IMR-90 (cell line): ENCODE measurements around the gene HOXA2. TPM values are rescaled to one million over a fixed set of nuclear protein-coding genes. Genes with fewer than 3 reads are reported as not detected.
A peak's percentile ranks its signal among the peaks of the same experiment; 100 is the strongest.

Experiments
- ATAC-seq: fragments of 200-7000 bp; cut with Tn5 transposase; 2 replicates; pipeline ENCODE4 v1.9.1; 2020; ENCODE audit warnings: low read depth, mild to moderate bottlenecking, moderate library complexity
- BruUV-seq: library from RNA; stranded (reverse); fragments of 400-500 nt; replicated peaks from 2 replicates; lab custom pipeline; 2021; lab: Mats Ljungman, UMichigan
- CTCF ChIA-PET: fragments of 300-600 bp; formaldehyde crosslinking; extraction: SDS; loops from one replicate; lab custom pipeline; 2021; ENCODE audit warnings: antibody characterized with exemption; lab: Yijun Ruan, JAX
- POLR2A ChIA-PET: fragments of 300-600 bp; sonication (Branson Sonifier 250); formaldehyde crosslinking; loops from one replicate; lab custom pipeline; 2022; ENCODE audit warnings: antibody characterized with exemption; ENCODE audit not compliant: unreplicated experiment; lab: Charles Lee
- DNase-seq: peaks from one replicate; pipeline ENCODE4 v3.0.0; 2013
- H2AFZ ChIP-seq: replicated peaks from 2 replicates; pipeline ENCODE3; 2013; ENCODE audit warnings: low read length, mild to moderate bottlenecking; ENCODE audit not compliant: poor library complexity
- H2AK5ac ChIP-seq: 2 replicates; pipeline ENCODE4 v1.6.1; 2013; ENCODE audit warnings: low read depth, low read length, inconsistent platforms
- H2AK9ac ChIP-seq: replicated peaks from 2 replicates; pipeline ENCODE3; 2013; ENCODE audit warnings: mild to moderate bottlenecking, low read depth, low read length, moderate library complexity; ENCODE audit not compliant: poor library complexity
- H2BK120ac ChIP-seq: 2 replicates; pipeline ENCODE4 v1.6.1; 2013; ENCODE audit warnings: low read depth, low read length, inconsistent platforms
- H2BK15ac ChIP-seq: 3 replicates; pipeline ENCODE4 v1.6.1; 2013; ENCODE audit warnings: low read depth, low read length, inconsistent platforms
- H2BK20ac ChIP-seq: 2 replicates; pipeline ENCODE4 v1.6.1; 2013; ENCODE audit warnings: low read depth, mild to moderate bottlenecking, inconsistent platforms, low read length, moderate library complexity
- H2BK5ac ChIP-seq: 2 replicates; pipeline ENCODE4 v1.6.1; 2013; ENCODE audit warnings: mild to moderate bottlenecking, low read depth, low read length, inconsistent platforms; ENCODE audit not compliant: poor library complexity, severe bottlenecking
- H3K14ac ChIP-seq: replicated peaks from 2 replicates; pipeline ENCODE4 v1.6.1; 2013; ENCODE audit warnings: low read depth, low read length, inconsistent platforms
- H3K18ac ChIP-seq: 2 replicates; pipeline ENCODE4 v1.6.1; 2013; ENCODE audit warnings: low read depth, low read length, control low read depth
- H3K23ac ChIP-seq: 2 replicates; pipeline ENCODE4 v1.6.1; 2013; ENCODE audit warnings: low read depth, low read length, inconsistent platforms
- H3K27ac ChIP-seq: 2 replicates; pipeline ENCODE4 v1.5.1; 2013; ENCODE audit warnings: mild to moderate bottlenecking, control low read depth, low read length; ENCODE audit not compliant: insufficient read depth
- H3K27me3 ChIP-seq: 2 replicates; pipeline ENCODE4 v1.6.1; 2013; ENCODE audit warnings: low read length; ENCODE audit not compliant: control insufficient read depth, insufficient read depth
- H3K36me3 ChIP-seq: 2 replicates; pipeline ENCODE4 v1.6.1; 2013; ENCODE audit warnings: low read length, mixed read lengths; ENCODE audit not compliant: control insufficient read depth, insufficient read depth
- H3K4ac ChIP-seq: 2 replicates; pipeline ENCODE4 v1.6.1; 2013; ENCODE audit warnings: low read depth, low read length, inconsistent platforms
- H3K4me1 ChIP-seq: 2 replicates; pipeline ENCODE4 v1.6.1; 2013; ENCODE audit warnings: low read length, mixed read lengths; ENCODE audit not compliant: control insufficient read depth, insufficient read depth
- H3K4me2 ChIP-seq: 2 replicates; pipeline ENCODE4 v1.6.1; 2013; ENCODE audit warnings: low read depth, mild to moderate bottlenecking, control low read depth, low read length, moderate library complexity
- H3K4me3 ChIP-seq: 2 replicates; pipeline ENCODE4 v1.5.1; 2013; ENCODE audit warnings: low read depth, mild to moderate bottlenecking, control low read depth, low read length, moderate library complexity; ENCODE audit not compliant: insufficient read depth
- H3K56ac ChIP-seq: 2 replicates; pipeline ENCODE4 v1.6.1; 2013; ENCODE audit warnings: low read length, inconsistent platforms; ENCODE audit not compliant: insufficient read depth; ENCODE audit errors: extremely low read depth
- H3K79me1 ChIP-seq, 2 experiments: 2 replicates each; pipeline ENCODE4 v1.6.1; 2013; ENCODE audit warnings: low read length in 2 of 2, inconsistent platforms in 1 of 2, low read depth in 1 of 2
- H3K9ac ChIP-seq: 2 replicates; pipeline ENCODE4 v1.6.1; 2013; ENCODE audit warnings: low read depth, low read length, control low read depth
- H3K9me1 ChIP-seq: 2 replicates; pipeline ENCODE4 v1.6.1; 2013; ENCODE audit warnings: low read length, inconsistent platforms; ENCODE audit not compliant: insufficient read depth
- H3K9me3 ChIP-seq: 2 replicates; pipeline ENCODE4 v1.6.1; 2013; ENCODE audit warnings: low read length; ENCODE audit not compliant: control insufficient read depth, insufficient read depth
- H4K20me1 ChIP-seq: 2 replicates; pipeline ENCODE4 v1.6.1; 2013; ENCODE audit warnings: low read length, inconsistent platforms; ENCODE audit not compliant: insufficient read depth
- H4K5ac ChIP-seq: 2 replicates; pipeline ENCODE4 v1.6.1; 2013; ENCODE audit warnings: mild to moderate bottlenecking, low read depth, low read length, control low read depth
- H4K8ac ChIP-seq, 2 experiments: 2 replicates each; pipeline ENCODE4 v1.6.1; 2013; ENCODE audit warnings: low read depth in 2 of 2, low read length in 2 of 2, control low read depth in 1 of 2, inconsistent platforms in 1 of 2
- H4K91ac ChIP-seq: 2 replicates; pipeline ENCODE4 v1.6.1; 2013; ENCODE audit warnings: low read depth, low read length, inconsistent platforms; ENCODE audit not compliant: insufficient read depth
- BHLHE40 ChIP-seq: fragments of 150-350 bp; IDR thresholded peaks from 2 replicates; pipeline ENCODE4 v1.6.1; 2016; ENCODE audit warnings: mild to moderate bottlenecking, low read depth, low read length
- CTCF ChIP-seq: conservative IDR thresholded peaks from 2 replicates; pipeline ENCODE4 v1.5.1; 2012; ENCODE audit warnings: mild to moderate bottlenecking, low read depth, low read length, improper control_type of control experiment
- ELK1 ChIP-seq: fragments of 150-350 bp; IDR thresholded peaks from 2 replicates; pipeline ENCODE4 v1.6.1; 2016; ENCODE audit warnings: low read depth, mild to moderate bottlenecking, low read length, moderate library complexity, borderline replicate concordance
- FOS ChIP-seq: fragments of 150-350 bp; IDR thresholded peaks from 2 replicates; pipeline ENCODE4 v1.6.1; 2016; ENCODE audit warnings: low read depth, low read length
- MAFK ChIP-seq: IDR thresholded peaks from 2 replicates; pipeline ENCODE4 v1.6.1; 2012; ENCODE audit warnings: low read depth, low read length, improper control_type of control experiment
- MAZ ChIP-seq: IDR thresholded peaks from 2 replicates; pipeline ENCODE4 v1.6.1; 2012; ENCODE audit warnings: low read depth, mild to moderate bottlenecking, low read length, improper control_type of control experiment, moderate library complexity, borderline replicate concordance
- MXI1 ChIP-seq: IDR thresholded peaks from 2 replicates; pipeline ENCODE4 v1.6.1; 2012; ENCODE audit warnings: low read depth, mild to moderate bottlenecking, low read length, moderate library complexity, borderline replicate concordance
- NFE2L2 ChIP-seq: fragments of 150-350 bp; IDR thresholded peaks from 2 replicates; pipeline ENCODE4 v1.6.1; 2016; ENCODE audit warnings: low read depth, mild to moderate bottlenecking, low read length
- RAD21 ChIP-seq: IDR thresholded peaks from 2 replicates; pipeline ENCODE4 v1.6.1; 2012; ENCODE audit warnings: low read length, improper control_type of control experiment
- RCOR1 ChIP-seq: IDR thresholded peaks from 2 replicates; pipeline ENCODE4 v1.6.1; 2012; ENCODE audit warnings: mild to moderate bottlenecking, low read length, improper control_type of control experiment; ENCODE audit not compliant: insufficient replicate concordance
- RFX5 ChIP-seq: IDR thresholded peaks from 2 replicates; pipeline ENCODE4 v1.8.0; 2012; ENCODE audit warnings: low read depth, mild to moderate bottlenecking, low read length, moderate library complexity
- SMC3 ChIP-seq: fragments of 150-350 bp; IDR thresholded peaks from 2 replicates; pipeline ENCODE4 v1.6.1; 2016; ENCODE audit warnings: low read depth, mild to moderate bottlenecking, antibody characterized with exemption, low read length, moderate library complexity
- WGBS, 2 experiments: methylation state at CpG; one replicate each; pipeline versions ENCODE4 v1.1.5 to v1.1.7; 2013; ENCODE audit warnings: missing lambda C conversion rate in 2 of 2; ENCODE audit not compliant: insufficient read length in 1 of 2; ENCODE audit errors: extremely low coverage in 2 of 2; 5-methylcytosine and 5-hydroxymethylcytosine counted together
- dilution Hi-C: fragments of 300-500 bp; cut with HindIII; formaldehyde crosslinking; loops from one replicate; pipeline ENCODE4 v1.14.3; 2018; ENCODE audit warnings: low sequenced_read_pairs; ENCODE audit not compliant: unreplicated experiment
- in situ Hi-C: fragments of 300-500 bp; cut with MboI; formaldehyde crosslinking; loops from 3 replicates; pipeline ENCODE4 v1.14.3; 2019; ENCODE audit warnings: low sequenced_read_pairs, inconsistent platforms, mixed read lengths
- intact Hi-C: fragments of 100-400 bp; cut with micrococcal nuclease; formaldehyde crosslinking; loops from 2 replicates; pipeline ENCODE4 v1.10.0; 2022
- polyA plus RNA-seq, 3 experiments: library from polyadenylated mRNA; depleted of rRNA; stranded (reverse); fragments of >200 nt; gene quantifications; 2 replicates each; pipeline ENCODE4 v1.2.3, GENCODE V29; 2012; ENCODE audit warnings: low replicate concordance in 1 of 3
- total RNA-seq: library from RNA; depleted of rRNA; stranded (reverse); fragments of >200 nt; gene quantifications from 2 replicates; pipeline ENCODE4 v1.2.3, GENCODE V29; 2012

The HOXA2 gene
- total and polyA plus RNA-seq, 2 of the 4 experiments (the other 2 are of a cell fraction) = 1.6 to 3.9 TPM

DNA sequence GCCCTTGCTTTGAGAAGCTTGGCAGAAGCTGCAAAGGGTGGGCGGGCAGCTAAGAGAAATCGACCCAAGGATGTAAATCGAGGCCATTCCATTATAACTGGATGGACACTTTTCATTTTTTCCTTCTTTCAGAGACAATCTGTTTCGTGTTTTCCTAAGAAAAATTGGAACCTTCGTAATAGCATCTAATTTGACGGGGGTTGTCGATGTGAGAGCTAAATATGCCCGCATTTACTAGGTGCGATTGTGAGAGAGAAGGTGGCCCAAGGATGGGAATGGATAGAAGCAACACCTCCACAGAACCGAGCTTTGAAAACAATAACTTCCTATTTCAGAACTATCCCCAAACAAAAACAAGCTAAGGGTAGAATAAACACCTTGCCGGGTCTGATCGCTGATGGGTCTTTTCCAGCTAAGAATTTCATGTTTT lies 28.9 kb upstream of the HOXA2 start:
- dilution Hi-C loops (no loop called here), in situ Hi-C loops (no loop called here), intact Hi-C loops (loop anchor here (5.0 kb wide), 1 partner anchor 99 kb away; no protein-coding TSS in a partner anchor)
- H3K23ac ChIP-seq = peak overlapping the region; percentile 75
- H3K18ac ChIP-seq = peak overlapping the region; percentile 59
- H4K8ac ChIP-seq = peak overlapping the region; percentile 92 to 98
- H3K14ac ChIP-seq = peak overlapping the region; percentile 65
- DNase-seq = no peak
- H3K9me3 ChIP-seq = no peaks in the 10 kb centered on the region
- 19% methylated on average over 3 of the region's 12 CpGs; no CpG with 5 or more reads in 1 of the 2 experiments for WGBS, 2 experiments
- H3K4me2 ChIP-seq = peak overlapping the region; percentile 100
- H2AK9ac ChIP-seq = peak overlapping the region; percentile 62
- peak overlapping the region; percentile 58 for H3K56ac ChIP-seq
- peak overlapping the region; percentile 77 for H3K27ac ChIP-seq
- TF ChIP-seq SMC3 (no peak), CTCF (no peak), MXI1 (no peak), RAD21 (no peak), BHLHE40 (no peak), RFX5 (no peak), ELK1 (no peak), FOS (no peak), NFE2L2 (no peak), MAZ (no peak), MAFK (no peak), RCOR1 (no peak)
- no peaks in the 10 kb centered on the region for H3K27me3 ChIP-seq
- H2AFZ ChIP-seq = peak overlapping the region; percentile 93
- no peaks in the 10 kb centered on the region for H4K20me1 ChIP-seq
- H3K4me3 ChIP-seq = peak overlapping the region; percentile 61
- peaks cover 24 to 41% of the 10 kb centered on the region in 2 experiments for H3K79me1 ChIP-seq
- peak overlapping the region; percentile 58; the same call in 2 of the 3 replicates for H2BK15ac ChIP-seq
- ChIA-PET CTCF (interaction anchor here (1.2 to 1.8 kb wide), 5 partner anchors 10 to 444 kb away, joined by 3 to 5 read pairs (median 4); no protein-coding TSS in a partner anchor), POLR2A (interaction anchor here (0.8 to 1.1 kb wide), 3 partner anchors 10 to 274 kb away, joined by 3 read pairs; no protein-coding TSS in a partner anchor)
- ATAC-seq = no peak
- peak overlapping the region; percentile 43 for H2BK5ac ChIP-seq
- H3K9ac ChIP-seq = peak overlapping the region; percentile 92
- H2AK5ac ChIP-seq = peak overlapping the region; percentile 83
- H2BK20ac ChIP-seq = no peak overlapping the region; the same call in 1 of the 2 replicates
- peak overlapping the region; percentile 89 for H4K91ac ChIP-seq
- H3K4ac ChIP-seq = peak overlapping the region; percentile 81
- peak overlapping the region; percentile 66 for H2BK120ac ChIP-seq
- peaks cover 25% of the 10 kb centered on the region for H3K4me1 ChIP-seq
- peaks cover 11% of the 10 kb centered on the region for H3K9me1 ChIP-seq
- BruUV-seq = no TSS peak
- H4K5ac ChIP-seq = peak overlapping the region; percentile 100
- H3K36me3 ChIP-seq = peaks cover 3% of the 10 kb centered on the region; the same call in 1 of the 2 replicates
